HG02623 (cell line): Measurements from ENCODE around the gene PRSS8.

ENCODE experiments used
- ATAC-seq: cut with Tn5 transposase; IDR thresholded peaks from one replicate; pipeline ENCODE4 v1.9.1; 2021; ENCODE audit warnings: moderate library complexity; ENCODE audit not compliant: unreplicated experiment

The PRSS8 gene

GRCh38 chr16:31130336-31130891 is 5.1 kb downstream of the PRSS8 start:
- ATAC-seq: no peak

DNA sequence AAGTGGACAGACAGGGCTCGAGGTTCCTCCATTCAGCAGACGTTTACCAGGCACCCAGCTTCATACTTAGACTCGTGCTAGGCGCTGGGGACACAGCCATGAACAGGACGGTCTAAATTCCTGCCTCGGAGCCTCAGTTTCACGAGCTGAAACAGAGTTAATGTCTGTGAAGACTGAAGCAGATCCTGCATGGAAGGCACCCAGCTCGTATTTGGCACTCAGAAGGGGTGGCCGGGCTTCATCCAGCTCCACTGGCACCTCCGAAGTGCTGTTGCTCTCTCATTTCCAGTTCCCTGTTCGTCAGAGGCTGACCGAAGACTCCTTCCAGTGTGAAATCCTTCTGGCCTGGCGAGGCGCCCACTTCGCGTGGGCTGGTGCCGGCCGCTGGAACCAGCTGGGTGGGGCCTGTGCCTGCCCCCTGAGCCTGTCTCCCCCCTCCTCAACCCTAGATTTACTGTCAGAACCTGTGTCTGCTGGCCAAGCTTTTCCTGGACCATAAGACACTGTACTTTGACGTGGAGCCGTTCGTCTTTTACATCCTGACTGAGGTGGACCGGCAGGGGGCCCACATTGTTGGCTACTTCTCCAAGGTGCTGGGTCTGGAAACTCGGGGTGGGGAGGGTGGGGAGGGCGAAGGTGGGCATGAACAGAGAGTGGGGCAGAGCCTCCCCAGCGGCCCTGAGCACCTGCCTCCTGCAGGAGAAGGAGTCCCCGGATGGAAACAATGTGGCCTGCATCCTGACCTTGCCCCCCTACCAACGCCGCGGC is 5.8 kb downstream of the PRSS8 start:
- ATAC-seq: no peak

- ATAC-seq: no peak
Observed at GRCh38 chr16:31128711-31129567, 6.6 kb downstream of the PRSS8 start.

GRCh38 chr16:31127182-31127581 is 8.3 kb downstream of the PRSS8 start:
- no peak for ATAC-seq

GRCh38 chr16:31125844-31126243 is 9.7 kb downstream of the PRSS8 start:
- no peak for ATAC-seq

GRCh38 chr16:31120129-31120528 is 15.4 kb downstream of the PRSS8 start:
- ATAC-seq: no peak

DNA sequence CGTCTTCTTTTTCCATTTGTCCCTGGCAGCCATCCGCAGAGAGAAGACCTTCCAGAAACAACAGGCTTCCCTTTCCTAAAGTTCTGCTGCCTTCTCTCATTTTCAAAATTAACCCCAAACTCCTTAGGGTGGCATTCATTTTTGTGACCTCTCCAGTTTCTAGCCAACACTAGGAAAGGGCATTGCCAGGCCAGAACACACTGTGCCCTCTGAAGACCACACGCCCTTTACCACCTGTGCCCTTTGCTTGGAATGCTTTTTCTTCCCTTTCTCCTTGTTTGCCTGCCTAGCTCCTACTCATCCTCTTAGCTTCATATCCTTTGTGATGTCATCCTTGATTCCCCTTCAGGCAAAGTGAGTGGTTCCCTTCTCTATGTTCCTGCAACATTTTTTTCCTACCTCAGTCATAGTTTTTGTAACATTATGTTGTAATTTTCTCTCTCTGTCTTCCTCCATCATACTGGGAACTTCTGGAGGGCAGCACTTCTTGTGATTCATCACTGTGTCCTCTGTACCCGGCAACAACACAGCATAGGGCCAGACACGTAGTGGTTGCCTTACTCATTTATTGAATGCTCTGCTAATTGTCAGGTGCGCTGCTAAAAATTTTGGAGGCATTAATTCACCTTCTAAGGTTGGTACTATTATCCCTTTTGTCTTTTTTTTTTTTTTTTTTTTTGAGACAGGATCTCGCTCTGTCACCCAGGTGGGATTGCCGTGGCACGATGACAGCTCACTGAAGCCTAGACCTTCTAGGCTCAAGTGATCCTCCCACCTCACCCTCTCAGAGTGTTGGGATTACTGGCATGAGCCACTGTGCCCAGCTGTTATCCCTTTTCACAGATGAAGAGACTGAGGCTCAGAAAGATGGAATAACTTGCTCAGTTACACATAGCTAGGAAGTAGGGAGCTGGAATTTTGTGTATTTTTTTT is 17.0 kb downstream of the PRSS8 start:
- no peak for ATAC-seq

GRCh38 chr16:31117384-31118222 is 17.9 kb downstream of the PRSS8 start, which contains the start of gene KAT8:
Gene KAT8 (plus strand): TSS chr16:31117664. CDS start chr16:31117682, 18 bp downstream.
- peak; percentile 84 for ATAC-seq

- no peak for ATAC-seq
Observed at GRCh38 chr16:31114468-31114867, 21.1 kb downstream of the PRSS8 start.

- no peak for ATAC-seq
Observed at GRCh38 chr16:31113121-31114120, 22.1 kb downstream of the PRSS8 start.

GRCh38 chr16:31112711-31113110 is 22.8 kb downstream of the PRSS8 start:
- no peak for ATAC-seq

DNA sequence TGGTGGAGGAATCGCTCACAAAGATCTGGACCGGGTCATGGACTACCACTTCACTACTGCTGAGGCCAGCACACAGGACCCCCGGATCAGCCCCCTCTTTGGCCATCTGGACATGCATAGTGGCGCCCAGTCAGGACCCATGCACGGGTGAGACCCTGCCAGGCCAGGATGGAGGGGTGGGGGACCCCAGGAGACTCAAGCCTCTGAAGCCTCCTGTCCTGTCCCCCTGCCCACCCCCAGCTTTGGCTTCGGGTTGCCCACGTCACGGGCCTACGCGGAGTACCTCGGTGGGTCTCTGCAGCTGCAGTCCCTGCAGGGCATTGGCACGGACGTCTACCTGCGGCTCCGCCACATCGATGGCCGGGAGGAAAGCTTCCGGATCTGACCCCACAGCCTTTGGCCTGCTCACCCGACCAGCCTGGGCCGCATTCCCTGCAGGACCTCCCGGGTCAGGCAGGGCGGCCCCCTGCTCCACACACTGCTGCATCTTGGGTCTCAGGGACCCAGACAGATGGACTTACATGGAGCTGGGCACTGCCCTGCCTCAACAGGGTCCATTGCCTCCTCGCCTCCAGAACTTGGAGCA is 23.6 kb downstream of the PRSS8 start:
- ATAC-seq: no peak

DNA sequence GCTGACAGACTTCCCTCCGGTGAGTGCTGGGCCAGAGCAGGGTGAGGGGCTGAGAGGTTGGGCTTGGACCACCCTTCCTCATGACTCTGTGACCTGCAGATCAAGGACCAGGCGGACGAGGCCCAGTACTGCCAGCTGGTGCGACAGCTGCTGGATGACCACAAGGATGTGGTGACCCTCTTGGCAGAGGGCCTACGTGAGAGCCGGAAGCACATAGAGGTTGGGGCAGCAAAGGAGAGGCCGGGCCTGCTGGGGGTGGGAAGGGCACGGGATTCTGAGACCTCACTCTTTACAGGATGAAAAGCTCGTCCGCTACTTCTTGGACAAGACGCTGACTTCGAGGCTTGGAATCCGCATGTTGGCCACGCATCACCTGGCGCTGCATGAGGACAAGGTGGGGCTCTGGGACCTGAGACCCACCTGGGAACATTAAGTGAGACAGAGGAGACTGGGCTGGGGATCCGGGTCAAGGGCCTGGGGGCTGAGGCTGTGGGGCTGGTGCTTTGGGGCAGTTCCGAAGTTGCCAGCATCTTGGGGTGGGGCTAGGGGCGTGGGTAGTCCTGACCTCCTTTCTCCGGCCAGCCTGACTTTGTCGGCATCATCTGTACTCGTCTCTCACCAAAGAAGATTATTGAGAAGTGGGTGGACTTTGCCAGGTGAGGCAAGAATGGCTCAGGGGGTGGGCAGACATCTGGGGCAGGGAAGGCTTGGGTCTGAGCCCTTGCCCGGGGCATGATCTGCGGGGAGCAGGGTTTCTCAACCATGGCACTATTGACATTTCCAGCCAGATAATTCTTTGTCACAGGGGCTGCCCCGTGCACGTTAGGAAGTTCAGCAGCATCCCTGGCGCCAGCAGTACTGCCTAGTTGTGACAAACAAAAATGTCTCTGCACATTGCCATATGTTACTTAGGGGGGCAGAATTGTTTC is 25.2 kb downstream of the PRSS8 start:
- ATAC-seq: no peak

GRCh38 chr16:31109622-31110021 is 25.9 kb downstream of the PRSS8 start:
- ATAC-seq: no peak

- ATAC-seq: no peak
Observed at GRCh38 chr16:31108794-31109558, 26.6 kb downstream of the PRSS8 start.

GRCh38 chr16:31108035-31108793 is 27.3 kb downstream of the PRSS8 start, which contains the start of gene BCKDK:
Gene BCKDK (plus strand): TSS chr16:31108386. CDS start chr16:31109224, 838 bp downstream.
- ATAC-seq: peak; percentile 78
